ENCODE measurements around the gene HOXA5.
A peak's percentile ranks its signal among the peaks of the same experiment; 100 is the strongest.

Gene HOXA5

GRCh38 chr7:27148756-27149641, 5.5 kb upstream of the HOXA5 start:
- no peaks in the 10 kb centered on the region for H3K36me3 ChIP-seq (ENCODE audit: control insufficient read depth in 2 of 2, insufficient read depth in 2 of 2, low read length in 2 of 2)
- H3K4me3 ChIP-seq (ENCODE audit: low read length in 2 of 2), result no peak overlapping the region
- H3K4me1 ChIP-seq (ENCODE audit: control insufficient read depth, insufficient read depth, low read length), result peaks cover 35% of the 10 kb centered on the region
- no peaks in the 10 kb centered on the region for H3K9me3 ChIP-seq (ENCODE audit: control insufficient read depth in 2 of 2, low read length in 2 of 2)
- no peak overlapping the region for H3K9ac ChIP-seq (ENCODE audit: low read length in 2 of 2)
- H3K27me3 ChIP-seq (ENCODE audit: control insufficient read depth in 1 of 2, insufficient read depth in 2 of 2, low read length in 2 of 2), result peaks cover 70 to 73% of the 10 kb centered on the region in 2 donors
- H3K27ac ChIP-seq (ENCODE audit: low read length), result no peak overlapping the region

- no peaks in the 10 kb centered on the region for H3K36me3 ChIP-seq (ENCODE audit: control insufficient read depth in 2 of 2, insufficient read depth in 2 of 2, low read length in 2 of 2)
- H3K4me1 ChIP-seq (ENCODE audit: control insufficient read depth, insufficient read depth, low read length), result peaks cover 38% of the 10 kb centered on the region
- H3K4me3 ChIP-seq (ENCODE audit: low read length in 2 of 2), result peak overlapping the region in 1 of 2 donors; percentile 35
- H3K9me3 ChIP-seq (ENCODE audit: control insufficient read depth in 2 of 2, low read length in 2 of 2), result no peaks in the 10 kb centered on the region
- no peak overlapping the region for H3K9ac ChIP-seq (ENCODE audit: low read length in 2 of 2)
- H3K27ac ChIP-seq (ENCODE audit: low read length), result no peak overlapping the region
- H3K27me3 ChIP-seq (ENCODE audit: control insufficient read depth in 1 of 2, insufficient read depth in 2 of 2, low read length in 2 of 2), result peaks cover 62 to 66% of the 10 kb centered on the region in 2 donors
Measured at GRCh38 chr7:27148031-27148755, 4.7 kb upstream of the HOXA5 start.

GRCh38 chr7:27147199-27148030, 3.9 kb upstream of the HOXA5 start, which contains the start of gene HOXA6:
HOXA6 (minus strand) TSS chr7:27147774; CDS start chr7:27147749, 25 bp downstream.
- H3K4me3 ChIP-seq (ENCODE audit: low read length in 2 of 2), result peak within 1 kb of the TSS in 1 of 2 donors; percentile 35
- H3K27me3 ChIP-seq (ENCODE audit: control insufficient read depth in 1 of 2, insufficient read depth in 2 of 2, low read length in 2 of 2), result peaks cover 54 to 58% of the 10 kb centered on the region in 2 donors
- H3K4me1 ChIP-seq (ENCODE audit: control insufficient read depth, insufficient read depth, low read length), result peaks cover 38% of the 10 kb centered on the region
- no peak within 1 kb of the TSS for H3K9ac ChIP-seq (ENCODE audit: low read length in 2 of 2)
- no peak within 1 kb of the TSS for H3K27ac ChIP-seq (ENCODE audit: low read length)
- no peaks in the 10 kb centered on the region for H3K36me3 ChIP-seq (ENCODE audit: control insufficient read depth in 2 of 2, insufficient read depth in 2 of 2, low read length in 2 of 2)
- H3K9me3 ChIP-seq (ENCODE audit: control insufficient read depth in 2 of 2, low read length in 2 of 2), result no peaks in the 10 kb centered on the region

- no peak overlapping the region for H3K27ac ChIP-seq (ENCODE audit: low read length)
- H3K9ac ChIP-seq (ENCODE audit: low read length in 2 of 2), result no peak overlapping the region
Measured at GRCh38 chr7:27146491-27147198, 3.2 kb upstream of the HOXA5 start.

GRCh38 chr7:27145914-27146412, 2.5 kb upstream of the HOXA5 start:
- H3K27ac ChIP-seq (ENCODE audit: low read length), result no peak overlapping the region
- no peaks in the 10 kb centered on the region for H3K9me3 ChIP-seq (ENCODE audit: control insufficient read depth in 2 of 2, low read length in 2 of 2)
- H3K36me3 ChIP-seq (ENCODE audit: control insufficient read depth in 2 of 2, insufficient read depth in 2 of 2, low read length in 2 of 2), result no peaks in the 10 kb centered on the region
- H3K27me3 ChIP-seq (ENCODE audit: control insufficient read depth in 1 of 2, insufficient read depth in 2 of 2, low read length in 2 of 2), result peaks cover 40 to 44% of the 10 kb centered on the region in 2 donors
- H3K4me3 ChIP-seq (ENCODE audit: low read length in 2 of 2), result peak overlapping the region in 1 of 2 donors; percentile 94
- H3K9ac ChIP-seq (ENCODE audit: low read length in 2 of 2), result no peak overlapping the region
- peaks cover 30% of the 10 kb centered on the region for H3K4me1 ChIP-seq (ENCODE audit: control insufficient read depth, insufficient read depth, low read length)

More at GRCh38 chr7:27146491-27147198, 3.2 kb upstream of the HOXA5 start:
- Histone ChIP-seq H3K36me3 (ENCODE audit: control insufficient read depth in 2 of 2, insufficient read depth in 2 of 2, low read length in 2 of 2) (no peaks in the 10 kb centered on the region), H3K4me1 (ENCODE audit: control insufficient read depth, insufficient read depth, low read length) (peaks cover 32% of the 10 kb centered on the region), H3K9me3 (ENCODE audit: control insufficient read depth in 2 of 2, low read length in 2 of 2) (no peaks in the 10 kb centered on the region), H3K4me3 (ENCODE audit: low read length in 2 of 2) (no peak overlapping the region), H3K27me3 (ENCODE audit: control insufficient read depth in 1 of 2, insufficient read depth in 2 of 2, low read length in 2 of 2) (peaks cover 46 to 50% of the 10 kb centered on the region in 2 donors)

- H3K4me3 ChIP-seq (ENCODE audit: low read length in 2 of 2), result peak overlapping the region in 1 of 2 donors; percentile 94
- H3K4me1 ChIP-seq (ENCODE audit: control insufficient read depth, insufficient read depth, low read length), result peaks cover 24% of the 10 kb centered on the region
- no peaks in the 10 kb centered on the region for H3K9me3 ChIP-seq (ENCODE audit: control insufficient read depth in 2 of 2, low read length in 2 of 2)
- peak overlapping the region; percentile 31 for H3K27ac ChIP-seq (ENCODE audit: low read length)
- no peaks in the 10 kb centered on the region for H3K36me3 ChIP-seq (ENCODE audit: control insufficient read depth in 2 of 2, insufficient read depth in 2 of 2, low read length in 2 of 2)
- H3K9ac ChIP-seq (ENCODE audit: low read length in 2 of 2), result no peak overlapping the region
- H3K27me3 ChIP-seq (ENCODE audit: control insufficient read depth in 1 of 2, insufficient read depth in 2 of 2, low read length in 2 of 2), result peaks cover 37 to 39% of the 10 kb centered on the region in 2 donors
Measured at GRCh38 chr7:27145165-27145913, 1.9 kb upstream of the HOXA5 start.

GRCh38 chr7:27144781-27145164, 1.3 kb upstream of the HOXA5 start:
- H3K36me3 ChIP-seq (ENCODE audit: control insufficient read depth in 2 of 2, insufficient read depth in 2 of 2, low read length in 2 of 2), result no peaks in the 10 kb centered on the region
- peak overlapping the region; percentile 68 to 94 for H3K4me3 ChIP-seq (ENCODE audit: low read length in 2 of 2)
- H3K27ac ChIP-seq (ENCODE audit: low read length), result peak overlapping the region; percentile 31
- no peaks in the 10 kb centered on the region for H3K9me3 ChIP-seq (ENCODE audit: control insufficient read depth in 2 of 2, low read length in 2 of 2)
- H3K9ac ChIP-seq (ENCODE audit: low read length in 2 of 2), result peak overlapping the region in 1 of 2 donors; percentile 60
- peaks cover 34 to 37% of the 10 kb centered on the region in 2 donors for H3K27me3 ChIP-seq (ENCODE audit: control insufficient read depth in 1 of 2, insufficient read depth in 2 of 2, low read length in 2 of 2)
- H3K4me1 ChIP-seq (ENCODE audit: control insufficient read depth, insufficient read depth, low read length), result peaks cover 29% of the 10 kb centered on the region

- no peaks in the 10 kb centered on the region for H3K9me3 ChIP-seq (ENCODE audit: control insufficient read depth in 2 of 2, low read length in 2 of 2)
- H3K36me3 ChIP-seq (ENCODE audit: control insufficient read depth in 2 of 2, insufficient read depth in 2 of 2, low read length in 2 of 2), result no peaks in the 10 kb centered on the region
- H3K4me3 ChIP-seq (ENCODE audit: low read length in 2 of 2), result peak overlapping the region; percentile 68 to 94
- peaks cover 34 to 37% of the 10 kb centered on the region in 2 donors for H3K27me3 ChIP-seq (ENCODE audit: control insufficient read depth in 1 of 2, insufficient read depth in 2 of 2, low read length in 2 of 2)
- peak overlapping the region; percentile 95 for H3K27ac ChIP-seq (ENCODE audit: low read length)
- peak overlapping the region in 1 of 2 donors; percentile 60 for H3K9ac ChIP-seq (ENCODE audit: low read length in 2 of 2)
- peaks cover 33% of the 10 kb centered on the region for H3K4me1 ChIP-seq (ENCODE audit: control insufficient read depth, insufficient read depth, low read length)
Measured at GRCh38 chr7:27143950-27144780, 684 bp upstream of the HOXA5 start.

All from stomach smooth muscle (tissue), 2 donors.